ENCODE data around the gene MLLT6. TPM values are rescaled to one million over a fixed set of nuclear protein-coding genes. Genes with fewer than 3 reads are reported as not detected.

MLLT6 gene
- 19.4 to 33.3 TPM (median 27.6 TPM) in 5 replicates for total RNA-seq (2022; extraction: Qiagen RNA extraction)

GRCh38 chr17:38704606-38705522 lies at the start of gene MLLT6:
TSS of gene MLLT6 (plus strand) at chr17:38705273. CDS start at chr17:38705633, 360 bp downstream.

GRCh38 chr17:38674749-38675615 lies 30.1 kb upstream of the MLLT6 start, which contains the start of gene EPOP:
TSS of gene EPOP (minus strand) at chr17:38674957. CDS start at chr17:38674495, 462 bp downstream.

GRCh38 chr17:38729886-38730525 lies 24.9 kb downstream of the MLLT6 start, which contains the start of gene CISD3:
TSS of gene CISD3 (plus strand) at chr17:38730341. CDS start at chr17:38730359, 18 bp downstream.

DNA sequence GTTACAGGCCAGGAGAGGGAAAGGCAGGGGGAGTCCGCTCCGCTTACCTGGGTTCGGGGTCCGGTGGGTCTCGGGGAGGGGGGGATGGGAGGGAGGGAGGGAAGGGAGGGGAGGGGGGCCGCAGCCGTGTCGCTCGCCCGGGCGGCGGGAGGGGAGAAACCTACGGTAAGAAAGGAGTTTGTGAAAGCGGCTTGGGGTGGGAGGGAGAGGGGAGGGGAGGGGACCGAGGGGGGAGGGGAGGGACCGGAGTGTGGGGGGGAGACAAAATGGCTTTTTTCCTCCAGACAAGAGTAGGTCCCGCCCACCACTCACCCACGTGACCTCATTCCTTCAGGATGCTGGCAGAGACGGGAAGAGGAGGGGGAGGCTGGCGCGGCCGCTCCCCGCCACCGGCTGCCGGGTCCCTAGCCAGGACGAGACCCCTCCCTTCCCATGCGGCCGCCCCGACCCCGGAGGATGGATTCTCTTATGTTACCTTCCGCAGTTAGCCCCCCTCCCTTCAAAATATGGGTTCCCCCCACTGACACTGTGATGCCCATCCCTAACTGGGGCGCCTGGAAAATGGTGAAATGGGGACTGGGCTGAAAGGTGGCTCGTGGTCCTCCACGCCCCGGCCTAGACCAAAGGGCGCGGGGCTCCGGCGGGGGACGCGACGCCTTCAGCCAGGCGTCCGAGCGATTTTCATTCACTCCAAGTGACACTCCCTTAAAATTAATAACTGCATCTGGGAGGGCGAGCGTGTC lies 43.2 kb downstream of the MLLT6 start, which contains the start of gene PCGF2:
Gene PCGF2, minus strand, starts transcription at position 188 of the 743 bp plus-strand sequence. CDS start 7,934 bp downstream, outside the sequence.

GRCh38 chr17:38752308-38753070 lies 47.4 kb downstream of the MLLT6 start, which contains the start of gene PSMB3:
TSS of gene PSMB3 (plus strand) at chr17:38752741. CDS start at chr17:38752827, 86 bp downstream.

Other genes starting within 250 kb of the MLLT6 start
- gene SRCIN1, start 99.3 kb upstream of the MLLT6 start, total RNA-seq (2022; extraction: Qiagen RNA extraction), result 1.3 to 2.9 TPM (median 2.4 TPM) in 5 replicates
- gene EPOP, start 30.3 kb upstream of the MLLT6 start, total RNA-seq (2022; extraction: Qiagen RNA extraction), result 9.9 to 13.2 TPM (median 12.2 TPM) in 5 replicates
- 57.0 to 95.6 TPM (median 88.4 TPM) in 5 replicates for gene CISD3, start 25.1 kb downstream of the MLLT6 start, total RNA-seq (2022; extraction: Qiagen RNA extraction)
- 35.7 to 63.3 TPM (median 58.9 TPM) in 5 replicates for gene PCGF2, start 43.1 kb downstream of the MLLT6 start, total RNA-seq (2022; extraction: Qiagen RNA extraction)
- 372 to 440 TPM (median 430 TPM) in 5 replicates for gene PSMB3, start 47.5 kb downstream of the MLLT6 start, total RNA-seq (2022; extraction: Qiagen RNA extraction)
- gene PIP4K2B, start 94.3 kb downstream of the MLLT6 start, total RNA-seq (2022; extraction: Qiagen RNA extraction), result 34.6 to 42.0 TPM (median 40.7 TPM) in 5 replicates
- 20.4 to 24.2 TPM (median 21.5 TPM) in 5 replicates for gene CWC25, start 120.0 kb downstream of the MLLT6 start, total RNA-seq (2022; extraction: Qiagen RNA extraction)
- 2,461 to 3,097 TPM (median 2,636 TPM) in 5 replicates for gene RPL23, start 148.4 kb downstream of the MLLT6 start, total RNA-seq (2022; extraction: Qiagen RNA extraction)
- gene LASP1, start 164.8 kb downstream of the MLLT6 start, total RNA-seq (2022; extraction: Qiagen RNA extraction), result 238 to 266 TPM (median 257 TPM) in 5 replicates

All from A549 treated with Mapracorat at 1 μM for 4 hours (cell line).